SJCRH30 (cell line): ENCODE data around the gene OLFM3. TPM values are rescaled to one million over a fixed set of nuclear protein-coding genes. Genes with fewer than 3 reads are reported as not detected.
A peak's percentile ranks its signal among the peaks of the same experiment; 100 is the strongest.

Experiments used
- DNase-seq, 2 experiments: peaks; one replicate each; pipeline ENCODE4 v3.0.0-alpha.2; 2015 to 2020
- H3K27ac ChIP-seq: fragments of 250-450 bp; sonication (Bioruptor Pico); 2 replicates; pipeline ENCODE4 v1.5.1; 2020; ENCODE audit warnings: mild to moderate bottlenecking, moderate library complexity
- H3K27me3 ChIP-seq: fragments of 250-450 bp; sonication (Bioruptor Pico); 2 replicates; pipeline ENCODE4 v1.5.1; 2020; ENCODE audit warnings: mild to moderate bottlenecking, moderate library complexity
- H3K36me3 ChIP-seq: fragments of 250-450 bp; sonication (Bioruptor Pico); 2 replicates; pipeline ENCODE4 v1.5.1; 2020; ENCODE audit warnings: mild to moderate bottlenecking, moderate library complexity
- H3K4me1 ChIP-seq: fragments of 250-450 bp; sonication (Bioruptor Pico); 2 replicates; pipeline ENCODE4 v1.5.1; 2020; ENCODE audit warnings: mild to moderate bottlenecking, moderate library complexity
- H3K4me3 ChIP-seq: fragments of 250-450 bp; sonication (Bioruptor Pico); 2 replicates; pipeline ENCODE4 v1.5.1; 2020; ENCODE audit warnings: mild to moderate bottlenecking, moderate library complexity
- H3K9me3 ChIP-seq: fragments of 250-450 bp; sonication (Bioruptor Pico); replicated peaks from 2 replicates; pipeline ENCODE4 v1.5.1; 2020; ENCODE audit warnings: mild to moderate bottlenecking, moderate library complexity
- total RNA-seq: library from RNA; depleted of rRNA; stranded (reverse); fragments of >200 nt; shearing (Covaris generic); gene quantifications from 2 replicates; pipeline ENCODE4 v1.2.3, GENCODE V29; 2014

OLFM3 gene
- total RNA-seq, 1 experiment from 2014 or later, result 2.8 TPM

- H3K27me3 ChIP-seq, result no peaks in the 10 kb centered on the region
- no peaks in the 10 kb centered on the region for H3K36me3 ChIP-seq
- H3K4me1 ChIP-seq, result no peaks in the 10 kb centered on the region
- H3K9me3 ChIP-seq, result no peaks in the 10 kb centered on the region
- no peak overlapping the region for H3K4me3 ChIP-seq
- DNase-seq, result no peak
- no peak overlapping the region for H3K27ac ChIP-seq
Observed at GRCh38 chr1:101918277-101918676, 78.4 kb downstream of the OLFM3 start.

GRCh38 chr1:101915597-101915996 lies 81.1 kb downstream of the OLFM3 start:
- Histone ChIP-seq H3K4me1 (no peaks in the 10 kb centered on the region), H3K27ac (no peak overlapping the region), H3K9me3 (no peaks in the 10 kb centered on the region), H3K27me3 (no peaks in the 10 kb centered on the region), H3K4me3 (no peak overlapping the region), H3K36me3 (no peaks in the 10 kb centered on the region)
- DNase-seq, result no peak

GRCh38 chr1:101914473-101915242 lies 82.1 kb downstream of the OLFM3 start:
- Histone ChIP-seq H3K9me3 (no peaks in the 10 kb centered on the region), H3K27me3 (no peaks in the 10 kb centered on the region), H3K27ac (no peak overlapping the region), H3K4me3 (no peak overlapping the region), H3K36me3 (no peaks in the 10 kb centered on the region), H3K4me1 (no peaks in the 10 kb centered on the region)
- no peak for DNase-seq

GRCh38 chr1:101911894-101912293 lies 84.8 kb downstream of the OLFM3 start:
- DNase-seq, result no peak
- Histone ChIP-seq H3K4me3 (no peak overlapping the region), H3K27ac (no peak overlapping the region), H3K36me3 (no peaks in the 10 kb centered on the region), H3K9me3 (no peaks in the 10 kb centered on the region), H3K4me1 (no peaks in the 10 kb centered on the region), H3K27me3 (no peaks in the 10 kb centered on the region)

GRCh38 chr1:101908980-101909379 lies 87.7 kb downstream of the OLFM3 start:
- no peak overlapping the region for H3K27ac ChIP-seq
- H3K36me3 ChIP-seq, result no peaks in the 10 kb centered on the region
- no peaks in the 10 kb centered on the region for H3K27me3 ChIP-seq
- no peak for DNase-seq
- H3K4me1 ChIP-seq, result peaks cover 5% of the 10 kb centered on the region; the same call in 1 of the 2 replicates
- H3K9me3 ChIP-seq, result no peaks in the 10 kb centered on the region
- H3K4me3 ChIP-seq, result no peak overlapping the region

- H3K9me3 ChIP-seq, result no peaks in the 10 kb centered on the region
- peaks cover 5% of the 10 kb centered on the region; the same call in 1 of the 2 replicates for H3K4me1 ChIP-seq
- no peak for DNase-seq
Observed at GRCh38 chr1:101907264-101907663, 89.5 kb downstream of the OLFM3 start.

GRCh38 chr1:101905283-101905835 lies 91.4 kb downstream of the OLFM3 start:
- H3K4me1 ChIP-seq, result peaks cover 5% of the 10 kb centered on the region; the same call in 1 of the 2 replicates
- H3K27ac ChIP-seq, result no peak overlapping the region
- no peaks in the 10 kb centered on the region for H3K27me3 ChIP-seq

More at GRCh38 chr1:101907264-101907663, 89.5 kb downstream of the OLFM3 start:
- Histone ChIP-seq H3K27me3 (no peaks in the 10 kb centered on the region), H3K36me3 (no peaks in the 10 kb centered on the region), H3K4me3 (no peak overlapping the region), H3K27ac (no peak overlapping the region)

GRCh38 chr1:101902199-101902598 lies 94.5 kb downstream of the OLFM3 start:
- Histone ChIP-seq H3K36me3 (no peaks in the 10 kb centered on the region), H3K27ac (no peak overlapping the region), H3K9me3 (no peaks in the 10 kb centered on the region), H3K27me3 (no peaks in the 10 kb centered on the region), H3K4me1 (peaks cover 5% of the 10 kb centered on the region; the same call in 1 of the 2 replicates), H3K4me3 (no peak overlapping the region)
- no peak for DNase-seq

More at GRCh38 chr1:101905283-101905835, 91.4 kb downstream of the OLFM3 start:
- Histone ChIP-seq H3K4me3 (no peak overlapping the region), H3K9me3 (no peaks in the 10 kb centered on the region), H3K36me3 (no peaks in the 10 kb centered on the region)
- no peak for DNase-seq

GRCh38 chr1:101898137-101898536 lies 98.6 kb downstream of the OLFM3 start:
- H3K27me3 ChIP-seq, result no peaks in the 10 kb centered on the region
- H3K27ac ChIP-seq, result no peak overlapping the region
- H3K36me3 ChIP-seq, result no peaks in the 10 kb centered on the region
- no peaks in the 10 kb centered on the region for H3K4me1 ChIP-seq
- no peaks in the 10 kb centered on the region for H3K9me3 ChIP-seq
- DNase-seq, result no peak
- H3K4me3 ChIP-seq, result no peak overlapping the region

- Histone ChIP-seq H3K27me3 (no peaks in the 10 kb centered on the region), H3K9me3 (no peaks in the 10 kb centered on the region), H3K27ac (no peak overlapping the region), H3K4me3 (no peak overlapping the region), H3K36me3 (no peaks in the 10 kb centered on the region), H3K4me1 (no peaks in the 10 kb centered on the region)
- no peak for DNase-seq
Observed at GRCh38 chr1:101884621-101885020, 112.1 kb downstream of the OLFM3 start.

GRCh38 chr1:101875891-101876290 lies 120.8 kb downstream of the OLFM3 start:
- Histone ChIP-seq H3K4me3 (no peak overlapping the region), H3K36me3 (no peaks in the 10 kb centered on the region), H3K27ac (no peak overlapping the region), H3K9me3 (no peaks in the 10 kb centered on the region), H3K4me1 (no peaks in the 10 kb centered on the region), H3K27me3 (no peaks in the 10 kb centered on the region)
- no peak for DNase-seq

GRCh38 chr1:101873672-101874071 lies 123.1 kb downstream of the OLFM3 start:
- H3K4me3 ChIP-seq, result no peak overlapping the region

GRCh38 chr1:101859941-101860340 lies 136.8 kb downstream of the OLFM3 start:
- 0 out of 2 replicates have a peak, but pooled peaks cover 4% of the 10 kb centered on the region for H3K27me3 ChIP-seq
- no peaks in the 10 kb centered on the region for H3K4me1 ChIP-seq
- H3K27ac ChIP-seq, result no peak overlapping the region
- H3K9me3 ChIP-seq, result no peaks in the 10 kb centered on the region
- H3K4me3 ChIP-seq, result no peak overlapping the region
- no peak for DNase-seq
- H3K36me3 ChIP-seq, result no peaks in the 10 kb centered on the region

More at GRCh38 chr1:101873672-101874071, 123.1 kb downstream of the OLFM3 start:
- Histone ChIP-seq H3K4me1 (no peaks in the 10 kb centered on the region), H3K9me3 (no peaks in the 10 kb centered on the region), H3K27ac (no peak overlapping the region), H3K27me3 (no peaks in the 10 kb centered on the region), H3K36me3 (no peaks in the 10 kb centered on the region)
- no peak for DNase-seq

- no peaks in the 10 kb centered on the region for H3K9me3 ChIP-seq
- H3K4me1 ChIP-seq, result no peaks in the 10 kb centered on the region
- 0 out of 2 replicates have a peak, but pooled peaks cover 4% of the 10 kb centered on the region for H3K27me3 ChIP-seq
- DNase-seq, result peak in 1 of 2 experiments; percentile 13
- H3K36me3 ChIP-seq, result no peaks in the 10 kb centered on the region
- no peak overlapping the region for H3K27ac ChIP-seq
- no peak overlapping the region for H3K4me3 ChIP-seq
Observed at GRCh38 chr1:101854271-101854670, 142.5 kb downstream of the OLFM3 start.

- no peaks in the 10 kb centered on the region for H3K4me1 ChIP-seq
- DNase-seq, result no peak
- H3K9me3 ChIP-seq, result no peaks in the 10 kb centered on the region
- H3K27ac ChIP-seq, result no peak overlapping the region
- no peaks in the 10 kb centered on the region for H3K36me3 ChIP-seq
- H3K27me3 ChIP-seq, result 0 out of 2 replicates have a peak, but pooled peaks cover 4% of the 10 kb centered on the region
- H3K4me3 ChIP-seq, result no peak overlapping the region
Observed at GRCh38 chr1:101852936-101853335, 143.8 kb downstream of the OLFM3 start.
